ENCODE results near the gene OR5AK2.

The OR5AK2 gene

DNA sequence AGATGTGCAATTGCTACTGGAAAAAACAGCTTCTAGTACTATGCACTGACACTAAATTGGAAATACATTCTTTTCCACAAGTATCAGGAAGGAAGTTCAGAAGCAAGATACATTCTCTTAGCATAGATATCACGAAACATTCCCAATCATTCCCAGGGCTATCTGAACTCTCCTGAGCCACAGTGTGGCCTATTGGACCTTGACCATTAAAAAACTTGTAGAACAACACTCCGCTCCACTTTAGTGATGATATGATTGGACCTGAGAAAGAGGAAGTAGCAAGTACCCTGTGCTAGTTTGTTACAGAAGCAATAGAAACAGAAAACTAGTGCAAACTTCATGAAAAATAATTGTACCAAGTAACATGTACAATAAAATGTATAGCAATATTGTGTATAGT is 11.4 kb upstream of the OR5AK2 start:
- TF ChIP-seq, protein P1, sequence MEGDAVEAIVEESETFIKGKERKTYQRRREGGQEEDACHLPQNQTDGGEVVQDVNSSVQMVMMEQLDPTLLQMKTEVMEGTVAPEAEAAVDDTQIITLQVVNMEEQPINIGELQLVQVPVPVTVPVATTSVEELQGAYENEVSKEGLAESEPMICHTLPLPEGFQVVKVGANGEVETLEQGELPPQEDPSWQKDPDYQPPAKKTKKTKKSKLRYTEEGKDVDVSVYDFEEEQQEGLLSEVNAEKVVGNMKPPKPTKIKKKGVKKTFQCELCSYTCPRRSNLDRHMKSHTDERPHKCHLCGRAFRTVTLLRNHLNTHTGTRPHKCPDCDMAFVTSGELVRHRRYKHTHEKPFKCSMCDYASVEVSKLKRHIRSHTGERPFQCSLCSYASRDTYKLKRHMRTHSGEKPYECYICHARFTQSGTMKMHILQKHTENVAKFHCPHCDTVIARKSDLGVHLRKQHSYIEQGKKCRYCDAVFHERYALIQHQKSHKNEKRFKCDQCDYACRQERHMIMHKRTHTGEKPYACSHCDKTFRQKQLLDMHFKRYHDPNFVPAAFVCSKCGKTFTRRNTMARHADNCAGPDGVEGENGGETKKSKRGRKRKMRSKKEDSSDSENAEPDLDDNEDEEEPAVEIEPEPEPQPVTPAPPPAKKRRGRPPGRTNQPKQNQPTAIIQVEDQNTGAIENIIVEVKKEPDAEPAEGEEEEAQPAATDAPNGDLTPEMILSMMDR (IDR thresholded peaks at IDR 0.05; ENCODE audit: low read length, missing control alignments) = no peak
- no peak overlapping the region for H3K4me3 ChIP-seq (replicated peaks; ENCODE audit: low read depth, low read length)
- no peak for DNase-seq (ENCODE audit: low read depth)

DNA sequence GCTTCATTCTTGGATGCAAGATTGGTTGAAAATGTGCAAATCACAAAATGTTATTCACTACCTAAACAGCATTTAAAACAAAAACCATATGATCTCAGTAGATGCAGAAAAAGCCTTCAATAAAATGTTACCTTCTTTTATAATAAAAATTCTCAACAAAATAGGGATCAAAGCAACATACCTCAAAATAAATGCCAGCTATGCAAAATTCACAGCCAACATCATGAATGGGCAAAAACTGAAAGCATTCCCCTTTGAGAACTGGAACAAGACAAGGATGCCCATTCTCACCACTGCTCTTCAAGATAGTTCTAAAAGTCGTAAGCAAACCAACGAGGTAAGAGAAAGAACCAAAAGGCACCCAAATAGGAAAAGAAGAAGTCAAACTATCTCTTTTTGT is 2.0 kb downstream of the OR5AK2 start:
- no peak overlapping the region for H3K4me3 ChIP-seq (replicated peaks; ENCODE audit: low read depth, low read length)
- DNase-seq (ENCODE audit: low read depth) = no peak
- TF ChIP-seq, protein P1 (IDR thresholded peaks at IDR 0.05; ENCODE audit: low read length, missing control alignments) = no peak

DNA sequence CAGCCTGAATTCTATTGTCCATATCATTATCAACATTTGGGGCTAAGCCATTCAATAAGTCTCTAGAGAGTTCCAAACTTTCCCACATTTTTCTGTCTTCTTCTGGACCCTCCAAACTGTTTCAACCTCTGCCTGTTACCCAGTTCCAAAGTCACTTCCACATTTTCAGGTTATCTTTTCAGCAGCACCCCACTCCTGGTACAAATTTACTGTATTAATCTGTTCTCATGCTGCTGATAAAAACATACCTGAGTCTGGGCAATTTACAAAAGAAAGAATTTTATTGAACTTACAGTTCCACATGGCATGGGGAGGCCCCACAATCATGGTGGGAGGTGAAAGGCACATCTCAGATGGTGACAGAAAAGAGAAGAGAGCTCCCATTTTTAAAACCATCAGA is 5.8 kb downstream of the OR5AK2 start:
- no peak for DNase-seq (ENCODE audit: low read depth)
- TF ChIP-seq, protein P1 (IDR thresholded peaks at IDR 0.05; ENCODE audit: low read length, missing control alignments) = no peak
- no peak overlapping the region for H3K4me3 ChIP-seq (replicated peaks; ENCODE audit: low read depth, low read length)

DNA sequence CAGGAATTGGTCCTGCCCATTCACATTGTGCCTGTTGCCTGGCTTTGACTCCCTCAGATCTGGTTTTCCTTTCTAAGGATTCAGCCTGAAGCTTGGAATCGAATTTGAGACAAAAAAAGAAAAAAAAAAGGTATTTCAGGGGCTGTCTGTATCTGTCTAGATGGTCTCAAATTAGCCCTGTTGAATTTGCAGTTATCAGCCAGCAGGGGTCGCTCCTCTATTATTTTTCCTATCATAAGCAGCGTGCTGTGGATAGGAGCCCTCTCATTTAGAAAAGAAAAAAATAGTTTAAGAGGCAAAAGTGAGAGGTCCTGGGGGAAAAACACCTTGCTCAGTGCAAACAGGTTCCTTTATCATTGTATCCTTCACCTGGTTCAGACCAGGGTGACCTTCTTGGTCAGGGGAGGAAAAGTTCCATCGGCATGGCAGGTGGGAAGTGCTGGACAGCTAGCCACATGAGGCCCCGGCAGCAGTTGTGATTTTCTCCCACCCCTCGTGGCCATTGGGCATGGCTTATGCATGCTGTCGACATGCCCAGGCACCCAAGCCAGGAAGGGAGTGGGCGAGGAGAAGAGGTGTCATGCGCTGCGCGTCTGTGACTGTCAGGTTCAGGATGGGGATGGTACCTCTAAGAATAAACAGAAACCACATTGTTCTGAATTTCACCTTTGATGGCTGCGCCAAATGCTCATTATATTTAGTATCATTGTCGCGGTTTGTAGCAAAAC is 13.1 kb downstream of the OR5AK2 start:
- DNase-seq (ENCODE audit: low read depth) = peak; percentile 42
- H3K4me3 ChIP-seq (replicated peaks; ENCODE audit: low read depth, low read length) = no peak overlapping the region
- TF ChIP-seq, protein P1 (IDR thresholded peaks at IDR 0.05; ENCODE audit: low read length, missing control alignments) = peak; percentile 43

DNA sequence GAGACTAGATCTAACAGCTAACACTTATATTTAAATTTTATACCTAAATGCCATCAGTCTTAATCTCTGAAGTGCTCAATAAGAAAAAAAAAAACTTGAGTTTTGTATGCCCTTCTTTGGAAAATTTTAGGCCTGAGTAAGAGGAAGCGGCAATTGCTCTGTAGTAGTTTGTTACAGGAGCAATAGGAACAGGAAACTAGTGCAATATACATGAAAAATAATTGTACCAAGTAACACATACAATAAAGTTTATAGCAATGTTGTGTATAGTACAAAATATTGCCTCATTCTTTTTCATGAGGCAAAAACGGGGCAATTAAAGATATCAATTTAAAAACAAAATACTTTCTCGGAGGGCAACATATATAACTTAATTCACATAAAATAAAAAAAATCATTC is 19.7 kb downstream of the OR5AK2 start:
- no peak overlapping the region for H3K4me3 ChIP-seq (replicated peaks; ENCODE audit: low read depth, low read length)
- TF ChIP-seq, protein P1 (IDR thresholded peaks at IDR 0.05; ENCODE audit: low read length, missing control alignments) = no peak
- DNase-seq (ENCODE audit: low read depth) = no peak

DNA sequence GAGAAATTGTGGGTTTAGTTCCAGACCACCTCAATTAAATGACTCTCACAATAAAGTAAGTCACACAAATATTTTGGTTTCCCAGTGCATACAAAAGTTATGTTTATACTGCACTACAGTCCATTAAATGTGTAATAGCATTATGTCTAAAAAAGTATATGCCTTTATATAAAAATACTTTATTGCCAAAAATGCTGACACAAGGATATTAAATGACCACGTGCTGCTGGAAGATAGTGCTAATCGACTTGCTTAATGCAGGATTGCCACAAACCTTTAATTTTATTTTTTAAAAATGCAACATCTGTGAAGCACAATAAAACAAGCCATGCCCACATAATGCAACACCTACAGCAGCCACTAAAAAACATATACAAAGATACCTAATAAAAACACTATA is 27.0 kb downstream of the OR5AK2 start:
- no peak overlapping the region for H3K4me3 ChIP-seq (replicated peaks; ENCODE audit: low read depth, low read length)
- TF ChIP-seq, protein P1 (IDR thresholded peaks at IDR 0.05; ENCODE audit: low read length, missing control alignments) = no peak
- no peak for DNase-seq (ENCODE audit: low read depth)

DNA sequence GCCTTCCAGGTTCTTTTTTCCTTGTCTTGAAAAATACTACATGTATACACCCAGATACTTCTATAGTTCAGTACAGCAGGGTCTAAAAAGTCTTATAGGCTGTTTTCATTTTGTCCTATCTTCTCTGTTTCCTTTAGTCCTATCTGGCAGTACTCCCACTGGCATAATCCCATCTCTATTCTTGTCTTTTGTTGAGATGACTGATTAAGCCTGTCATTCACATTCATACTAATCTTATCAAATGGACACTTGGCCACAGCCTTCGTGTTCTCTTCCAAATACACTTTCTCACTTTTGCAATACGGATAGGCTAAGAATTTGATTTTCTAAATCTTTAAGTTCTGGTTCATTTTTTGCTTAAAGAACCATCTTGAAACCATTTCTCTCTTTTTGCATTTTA is 42.8 kb downstream of the OR5AK2 start:
- TF ChIP-seq, protein P1 (IDR thresholded peaks at IDR 0.05; ENCODE audit: low read length, missing control alignments) = no peak
- H3K4me3 ChIP-seq (replicated peaks; ENCODE audit: low read depth, low read length) = no peak overlapping the region
- peak; percentile 3 for DNase-seq (ENCODE audit: low read depth)

Measured in fibroblast of pulmonary artery (primary cell).